ENCODE measurements around the gene LCORL.
"Not testable (repeated sequence)": the region's sequence is repeated elsewhere in the genome, so short reads cannot be mapped to it uniquely, and the experiment has no call there.

The LCORL gene

GRCh38 chr4:17924189-17924588 is 97.4 kb downstream of the LCORL start:
- no peak for DNase-seq

GRCh38 chr4:17921451-17921850 is 100.1 kb downstream of the LCORL start:
- DNase-seq, result no peak

GRCh38 chr4:17920681-17921080 is 100.9 kb downstream of the LCORL start:
- DNase-seq, result no peak

DNA sequence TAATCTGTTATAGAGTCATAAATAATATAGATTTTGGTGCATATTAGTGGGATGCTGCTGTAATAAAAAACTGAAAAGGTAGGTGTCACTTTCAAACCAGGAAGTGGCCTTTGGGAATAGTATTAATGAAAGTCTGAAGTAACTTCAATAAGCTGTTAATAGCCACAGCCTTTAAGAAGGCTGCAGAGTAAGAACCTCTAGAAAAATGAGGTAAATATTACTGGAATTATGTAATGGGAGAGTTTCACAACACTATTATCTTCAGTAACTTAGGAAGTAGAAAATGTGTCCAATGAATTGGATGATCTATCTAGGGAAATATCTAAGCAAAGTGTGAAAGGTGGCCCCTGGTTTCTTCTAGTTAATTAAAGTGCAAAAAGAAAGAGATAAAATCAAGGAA is 106.1 kb downstream of the LCORL start:
- no peak for DNase-seq

GRCh38 chr4:17912011-17912410 is 109.5 kb downstream of the LCORL start:
- no peak for DNase-seq

- no peak for DNase-seq
Observed at GRCh38 chr4:17911608-17912007, 109.9 kb downstream of the LCORL start.

DNA sequence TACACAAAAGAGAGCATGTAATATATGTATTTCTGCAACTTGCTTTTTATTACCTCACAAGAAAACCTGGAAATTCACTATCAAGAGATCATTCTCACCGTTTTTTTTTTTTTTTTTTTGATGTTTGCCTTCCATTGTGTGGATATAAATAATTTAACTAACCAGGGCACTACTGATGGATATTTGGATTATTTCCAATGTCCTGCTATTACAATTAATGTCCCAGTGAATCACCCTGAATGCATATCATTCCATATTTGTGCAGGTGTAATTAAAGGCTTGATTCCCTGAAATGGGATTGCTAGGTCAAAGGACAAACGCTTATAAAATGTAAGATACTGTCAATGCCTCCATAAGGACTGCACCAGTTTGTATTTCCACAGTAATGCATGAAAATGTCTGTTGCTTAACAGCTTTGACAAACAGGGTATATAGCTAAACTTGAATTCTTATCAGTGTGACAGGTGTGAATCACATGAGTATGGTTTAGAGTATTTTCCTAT is 123.0 kb downstream of the LCORL start:
- DNase-seq, result no peak

- no peak for DNase-seq
Observed at GRCh38 chr4:17895481-17895880, 126.1 kb downstream of the LCORL start.

- no peak for DNase-seq
Observed at GRCh38 chr4:17894421-17894820, 127.1 kb downstream of the LCORL start.

DNA sequence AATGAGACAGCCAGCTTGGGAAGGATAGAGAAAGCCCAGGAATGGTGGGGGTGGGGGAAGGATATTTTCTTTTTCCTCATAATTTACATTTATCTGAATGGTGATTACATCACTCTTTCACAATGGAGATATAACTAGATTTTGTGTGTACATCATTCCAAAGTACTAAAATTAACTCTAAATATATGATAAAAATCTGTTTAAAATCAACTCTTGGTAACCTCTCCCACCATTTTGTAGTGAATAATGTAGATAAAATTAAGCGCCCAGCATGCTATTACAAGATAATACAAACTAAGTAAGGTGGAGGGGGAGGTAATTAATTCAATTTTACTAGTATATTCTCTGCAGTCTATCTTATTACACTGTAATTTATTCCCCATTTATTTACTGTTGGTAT is 131.9 kb downstream of the LCORL start:
- no peak for DNase-seq

DNA sequence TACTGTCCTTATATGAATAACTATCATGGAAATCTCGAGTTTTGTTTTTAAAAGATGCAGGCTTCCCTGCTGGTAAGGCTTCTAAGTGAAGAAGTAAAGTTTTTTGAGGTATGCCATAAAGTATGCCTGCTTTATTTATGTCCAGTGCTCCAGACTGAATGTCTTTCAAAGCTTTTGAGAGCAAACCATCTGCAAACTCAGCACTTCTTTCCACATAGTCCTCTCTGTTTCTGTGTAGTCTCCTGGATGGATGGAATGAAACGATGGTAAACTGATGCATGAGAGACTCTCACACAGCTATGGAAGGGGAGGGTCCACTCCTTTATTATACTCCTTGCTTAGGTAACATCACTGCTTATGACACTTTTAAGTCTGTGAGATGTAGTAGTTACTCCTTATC is 137.0 kb downstream of the LCORL start:
- DNase-seq, result no peak

DNA sequence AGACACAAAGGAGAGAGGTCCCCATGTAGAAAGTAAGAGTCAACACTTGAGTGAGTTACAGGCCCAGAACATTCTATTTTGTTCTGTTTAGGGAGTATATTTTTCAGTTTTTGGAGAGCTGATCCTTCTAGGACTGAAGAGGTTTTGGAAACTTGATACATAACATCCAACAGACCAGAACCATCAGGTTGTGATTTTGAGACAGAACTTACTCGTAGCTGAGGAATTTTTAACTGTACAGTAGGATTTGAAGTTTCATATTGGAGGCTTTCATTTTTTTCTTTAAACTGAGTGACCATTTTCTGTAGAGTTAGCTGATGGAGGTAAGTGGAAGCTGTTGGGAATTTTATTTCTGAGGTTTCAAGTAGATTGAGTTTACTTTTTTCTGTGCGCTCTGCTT is 137.5 kb downstream of the LCORL start:
- no peak for DNase-seq

- DNase-seq, result no peak
Observed at GRCh38 chr4:17877661-17878060, 143.9 kb downstream of the LCORL start.

DNA sequence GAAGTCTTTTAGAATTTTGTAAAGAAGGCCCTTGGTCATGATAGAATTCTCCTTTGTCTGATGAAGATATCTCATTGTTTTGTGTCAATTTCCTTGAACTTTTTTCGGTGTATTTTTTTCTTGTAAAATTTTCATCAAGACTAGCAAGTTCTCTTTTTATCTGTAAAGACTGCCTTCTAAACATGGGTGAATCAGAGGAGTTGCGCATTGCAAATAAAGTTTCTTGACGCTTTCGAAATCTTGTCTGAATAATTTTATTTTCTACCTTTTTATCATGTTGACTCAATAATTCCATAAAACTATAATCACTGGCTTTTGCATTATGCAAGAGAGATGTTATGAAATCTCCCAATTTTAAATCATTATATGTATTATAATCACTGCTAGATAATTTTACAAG is 144.6 kb downstream of the LCORL start:
- DNase-seq, result no peak

GRCh38 chr4:17875402-17876070 is 146.0 kb downstream of the LCORL start:
- DNase-seq, result no peak

GRCh38 chr4:17869327-17869726 is 152.2 kb downstream of the LCORL start:
- DNase-seq, result no peak

DNA sequence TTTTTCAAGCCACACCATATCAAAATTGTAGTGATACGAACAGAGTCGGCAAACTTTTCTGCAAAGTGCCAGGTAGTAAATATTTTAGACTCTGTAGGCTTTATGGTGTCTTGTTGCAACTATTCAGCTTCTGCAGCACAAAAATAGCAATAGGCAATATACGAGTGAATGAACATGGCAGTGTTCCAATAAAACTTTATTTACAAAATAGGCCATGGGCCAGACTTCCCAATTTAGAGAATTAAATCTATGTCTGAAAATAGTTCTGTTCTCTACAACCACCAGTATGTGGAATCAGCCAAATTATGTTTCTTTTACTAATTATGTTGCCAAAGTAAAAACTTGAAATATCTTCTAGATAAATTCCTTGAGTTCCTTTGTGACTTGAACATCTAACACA is 154.3 kb downstream of the LCORL start:
- DNase-seq, result no peak

DNA sequence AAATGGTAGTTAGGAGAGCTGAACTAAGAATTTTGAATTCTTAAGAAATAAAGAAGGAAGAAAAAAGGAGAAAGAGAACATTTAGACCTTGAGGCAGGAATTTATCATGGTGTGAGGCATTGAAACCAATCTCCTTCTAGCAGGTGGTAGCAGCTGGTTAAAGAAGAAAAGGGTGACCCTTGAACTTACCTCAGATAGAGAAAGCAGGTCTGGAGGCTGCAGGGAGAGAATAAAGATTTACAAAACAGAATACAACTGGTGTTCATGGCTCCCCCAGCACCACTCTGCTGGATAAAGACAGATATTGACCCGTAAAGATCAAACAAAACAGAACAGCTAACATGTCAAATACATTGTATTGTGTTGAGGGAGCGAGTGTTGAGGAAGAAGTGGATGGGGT is 154.7 kb downstream of the LCORL start:
- DNase-seq, result no peak

DNA sequence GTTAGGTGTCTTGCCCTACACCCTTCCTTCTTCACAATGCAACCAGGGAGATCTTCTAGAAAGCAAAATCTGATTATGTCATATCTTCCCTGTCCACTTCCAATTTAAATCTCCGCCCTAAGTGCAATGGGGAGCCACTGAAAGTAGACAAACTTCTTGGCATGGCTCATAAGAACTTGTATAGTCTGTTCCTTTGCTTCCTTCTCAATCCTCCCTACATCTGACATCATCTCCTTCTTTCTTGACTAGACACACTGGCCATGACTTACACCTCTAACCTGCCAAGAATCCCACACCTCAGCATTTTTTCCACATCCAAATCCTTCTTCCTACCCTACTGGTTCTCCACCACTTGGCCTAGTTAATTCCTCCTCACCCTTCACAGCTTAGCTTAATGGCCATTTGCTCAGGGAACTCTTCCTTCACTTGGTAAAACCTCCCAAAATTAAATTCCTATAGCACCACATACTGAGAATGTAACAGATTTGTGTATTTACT is 155.6 kb downstream of the LCORL start:
- DNase-seq, result no peak

DNA sequence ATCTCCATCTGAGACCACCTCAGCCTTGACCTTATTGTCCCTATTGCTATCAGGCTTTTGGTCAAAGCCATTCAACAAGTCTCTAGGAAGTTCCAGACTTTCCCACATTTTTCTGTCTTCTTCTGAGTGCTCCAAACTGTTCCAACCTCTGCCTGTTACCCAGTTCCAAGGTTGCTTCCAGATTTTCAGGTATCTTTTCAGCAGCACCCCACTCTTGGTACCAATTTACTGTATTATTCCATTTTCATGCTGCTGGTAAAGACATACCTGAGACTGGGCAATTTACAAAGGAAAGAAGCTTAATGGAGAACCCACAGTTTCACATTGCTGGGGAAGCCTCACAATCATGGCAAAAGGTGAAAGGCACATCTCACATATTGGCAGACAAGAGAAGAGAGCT is 159.6 kb downstream of the LCORL start:
- not testable (repeated sequence) for DNase-seq

DNA sequence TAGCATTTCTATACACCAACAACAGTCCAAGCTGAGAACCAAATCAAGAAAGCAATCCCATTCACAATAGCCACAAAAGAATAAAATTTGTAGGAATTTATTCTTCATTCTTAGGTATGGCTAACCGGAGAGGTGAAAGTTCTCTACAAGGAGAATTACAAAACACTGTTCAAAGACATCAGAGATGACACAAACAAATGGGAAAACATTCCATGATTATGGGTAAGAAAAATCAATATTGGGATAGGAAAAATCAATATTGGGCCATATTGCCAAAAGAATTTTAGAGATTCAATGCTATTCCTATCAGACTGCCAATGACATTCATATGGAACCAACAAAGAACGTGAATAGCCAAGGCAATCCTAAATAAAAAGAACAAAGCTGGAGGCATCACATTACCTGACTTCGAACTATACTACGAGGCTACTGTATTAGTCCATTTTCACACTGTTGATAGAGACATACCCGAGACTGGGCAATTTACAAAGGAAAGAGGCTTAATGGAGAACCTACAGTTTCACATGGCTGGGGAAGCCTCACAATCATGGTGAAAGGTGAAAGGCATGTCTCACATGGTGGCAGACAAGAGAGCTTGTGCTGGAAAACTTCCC is 161.7 kb downstream of the LCORL start:
- DNase-seq, result no peak

DNA sequence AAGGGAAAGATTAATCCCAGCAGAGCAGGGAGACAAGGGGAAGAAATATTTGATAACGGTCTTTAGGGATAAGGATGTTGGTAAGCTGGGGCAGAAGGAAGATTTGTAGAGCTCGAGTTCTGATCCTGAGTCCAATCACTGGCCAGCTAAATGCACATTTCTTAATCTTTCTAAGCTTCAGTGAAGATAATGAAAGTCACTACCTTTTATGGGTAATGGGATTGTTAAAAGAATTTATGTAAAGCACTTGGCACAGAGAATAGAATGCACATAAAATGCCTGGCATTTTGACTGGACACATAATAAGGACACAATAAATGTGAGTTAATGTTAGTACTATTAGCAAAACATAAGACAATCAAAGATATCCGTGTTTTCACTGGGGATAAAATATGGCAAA is 167.5 kb downstream of the LCORL start:
- DNase-seq, result no peak

DNA sequence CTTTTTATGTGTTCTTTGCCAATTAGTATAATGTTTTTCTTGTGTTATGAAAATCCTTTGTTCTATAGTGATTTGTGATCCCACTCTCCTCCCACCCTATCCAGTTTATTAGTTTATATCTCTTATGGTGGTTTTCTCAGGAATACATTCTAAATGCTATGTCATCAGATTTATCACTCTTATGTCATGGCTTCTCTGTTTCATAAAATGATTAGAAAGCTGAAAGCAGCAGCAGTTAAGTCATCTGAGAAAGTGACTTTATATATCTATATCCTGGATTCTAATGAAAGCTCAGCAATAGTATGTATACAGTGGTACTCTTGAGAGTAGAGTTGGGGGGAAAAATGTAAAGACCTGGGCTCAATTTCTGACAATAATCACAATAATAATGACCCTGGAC is 169.6 kb downstream of the LCORL start:
- no peak for DNase-seq

DNA sequence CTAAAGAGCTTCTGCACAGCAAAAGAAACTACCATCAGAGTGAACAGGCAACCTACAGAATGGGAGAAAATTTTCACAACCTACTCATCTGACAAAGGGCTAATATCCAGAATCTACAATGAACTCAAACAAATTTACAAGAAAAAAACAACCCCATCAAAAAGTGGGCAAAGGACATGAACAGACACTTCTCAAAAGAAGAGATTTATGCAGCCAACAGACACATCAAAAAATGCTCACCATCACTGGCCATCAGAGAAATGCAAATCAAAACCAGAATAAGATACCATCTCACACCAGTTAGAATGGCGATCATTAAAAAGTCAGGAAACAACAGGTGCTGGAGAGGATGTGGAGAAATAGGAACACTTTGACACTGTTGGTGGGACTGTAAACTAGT is 171.3 kb downstream of the LCORL start:
- DNase-seq, result not testable (repeated sequence)

GRCh38 chr4:17846266-17846665 is 175.3 kb downstream of the LCORL start:
- no peak for DNase-seq

Measured in DMS153 (cell line).